Mesodermal cell (in vitro differentiated cells): ENCODE measurements around the gene FBXL2.
A peak's percentile ranks its signal among the peaks of the same experiment; 100 is the strongest.

Source experiments
- H3K27ac ChIP-seq: 2 replicates; pipeline ENCODE4 v1.7.0; 2013; ENCODE audit warnings: mild to moderate bottlenecking, low read depth, low read length, moderate library complexity; ENCODE audit not compliant: severe bottlenecking
- H3K36me3 ChIP-seq: 2 replicates; pipeline ENCODE4 v1.7.1; 2013; ENCODE audit warnings: mild to moderate bottlenecking, low read length, moderate library complexity; ENCODE audit not compliant: control insufficient read depth, insufficient read depth
- H3K4me1 ChIP-seq: one replicate; pipeline ENCODE4 v1.7.1; 2013; ENCODE audit warnings: mild to moderate bottlenecking, low read length; ENCODE audit not compliant: insufficient read depth, control insufficient read depth, poor library complexity, severe bottlenecking
- H3K4me3 ChIP-seq: 2 replicates; pipeline ENCODE4 v1.7.0; 2013; ENCODE audit warnings: low read length, control low read depth, mild to moderate bottlenecking; ENCODE audit not compliant: insufficient read depth, poor library complexity, severe bottlenecking; ENCODE audit errors: extremely low read depth
- H3K9me3 ChIP-seq: 2 replicates; pipeline ENCODE4 v1.7.1; 2013; ENCODE audit warnings: mild to moderate bottlenecking, low read length, moderate library complexity; ENCODE audit not compliant: control insufficient read depth
- WGBS, 2 experiments: methylation state at CpG; one replicate each; pipeline ENCODE4 v1.1.5; 2013; ENCODE audit warnings: missing lambda C conversion rate in 2 of 2; ENCODE audit not compliant: insufficient coverage in 2 of 2; 5-methylcytosine and 5-hydroxymethylcytosine counted together

Gene FBXL2

GRCh38 chr3:33256249-33256648 lies 21.0 kb upstream of the FBXL2 start:
- H3K27ac ChIP-seq, result no peak overlapping the region
- WGBS, 2 experiments, result 100% methylated on average over 1 of the region's 2 CpGs
- no peak overlapping the region for H3K4me3 ChIP-seq
- no peaks in the 10 kb centered on the region for H3K4me1 ChIP-seq
- H3K36me3 ChIP-seq, result no peaks in the 10 kb centered on the region
- no peaks in the 10 kb centered on the region for H3K9me3 ChIP-seq

- WGBS, 2 experiments, result 82% methylated on average over 3 of the region's 5 CpGs; no CpG with 5 or more reads in 1 of the 2 experiments
- Histone ChIP-seq H3K9me3 (no peaks in the 10 kb centered on the region), H3K27ac (no peak overlapping the region), H3K4me1 (no peaks in the 10 kb centered on the region), H3K4me3 (no peak overlapping the region), H3K36me3 (no peaks in the 10 kb centered on the region)
These were observed 17.1 kb upstream of the FBXL2 start for GRCh38 chr3:33260104-33260503.

DNA sequence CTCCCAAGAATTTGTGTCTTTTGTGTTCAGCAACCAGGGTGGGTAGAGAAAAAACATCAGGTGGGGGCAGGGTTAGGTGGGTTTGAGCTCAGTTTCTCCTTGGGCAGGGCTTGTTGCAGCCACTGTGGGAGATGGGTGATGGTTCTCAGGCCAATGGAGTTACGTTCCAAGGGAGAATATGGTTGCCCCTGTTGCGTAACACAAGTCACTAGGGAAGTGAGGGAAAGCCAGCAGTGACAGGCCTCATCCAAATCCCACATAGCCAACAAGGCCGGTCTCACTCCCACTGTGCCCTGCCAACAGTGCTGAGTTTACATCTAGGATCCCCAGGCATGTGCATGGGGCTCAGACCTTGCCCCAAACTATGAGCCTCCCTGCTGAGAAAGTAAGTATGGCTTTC lies 7.9 kb upstream of the FBXL2 start:
- Histone ChIP-seq H3K27ac (no peak overlapping the region), H3K4me3 (no peak overlapping the region), H3K36me3 (no peaks in the 10 kb centered on the region), H3K9me3 (no peaks in the 10 kb centered on the region), H3K4me1 (no peaks in the 10 kb centered on the region)
- WGBS, 2 experiments, result 60 to 83% methylated on average over 1 to 2 of the region's 3 CpGs

DNA sequence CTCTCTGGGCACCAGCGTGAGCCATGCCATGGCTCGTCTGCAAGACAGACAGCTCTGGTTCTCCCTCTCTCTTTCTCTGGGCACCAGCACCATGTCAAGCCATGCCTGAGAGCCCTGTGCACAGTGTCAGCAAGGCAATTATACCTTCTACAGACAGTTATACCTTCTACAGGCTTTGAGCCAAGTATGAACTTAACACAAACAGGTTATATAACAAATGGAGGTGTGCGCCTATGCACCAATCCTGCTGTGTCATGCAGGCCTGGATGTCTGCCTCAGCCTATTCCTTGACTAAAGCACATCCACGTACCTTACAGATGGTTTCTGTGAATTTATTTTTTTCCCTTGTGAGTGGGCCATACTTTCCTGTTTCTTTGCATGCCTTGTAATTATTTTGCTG lies 5.9 kb upstream of the FBXL2 start:
- H3K9me3 ChIP-seq, result no peaks in the 10 kb centered on the region
- no peak overlapping the region for H3K27ac ChIP-seq
- no peaks in the 10 kb centered on the region for H3K36me3 ChIP-seq
- WGBS, 2 experiments, result 68 to 88% methylated on average over 2 of the region's 4 CpGs
- no peaks in the 10 kb centered on the region for H3K4me1 ChIP-seq
- H3K4me3 ChIP-seq, result no peak overlapping the region

- no peak overlapping the region for H3K4me3 ChIP-seq
- WGBS, 2 experiments, result 82 to 100% methylated on average over 1 to 3 of the region's 3 CpGs
- H3K36me3 ChIP-seq, result no peaks in the 10 kb centered on the region
- no peaks in the 10 kb centered on the region for H3K9me3 ChIP-seq
- H3K4me1 ChIP-seq, result no peaks in the 10 kb centered on the region
- H3K27ac ChIP-seq, result no peak overlapping the region
These were observed 3.6 kb upstream of the FBXL2 start for GRCh38 chr3:33273628-33274027.

GRCh38 chr3:33278163-33278562 lies 921 bp downstream of the FBXL2 start:
- H3K27ac ChIP-seq, result no peak overlapping the region
- H3K9me3 ChIP-seq, result no peaks in the 10 kb centered on the region
- H3K4me3 ChIP-seq, result peak overlapping the region; percentile 73
- H3K36me3 ChIP-seq, result no peaks in the 10 kb centered on the region
- H3K4me1 ChIP-seq, result no peaks in the 10 kb centered on the region
- WGBS, 2 experiments, result 16 to 22% methylated on average over 9 to 11 of the region's 11 CpGs

DNA sequence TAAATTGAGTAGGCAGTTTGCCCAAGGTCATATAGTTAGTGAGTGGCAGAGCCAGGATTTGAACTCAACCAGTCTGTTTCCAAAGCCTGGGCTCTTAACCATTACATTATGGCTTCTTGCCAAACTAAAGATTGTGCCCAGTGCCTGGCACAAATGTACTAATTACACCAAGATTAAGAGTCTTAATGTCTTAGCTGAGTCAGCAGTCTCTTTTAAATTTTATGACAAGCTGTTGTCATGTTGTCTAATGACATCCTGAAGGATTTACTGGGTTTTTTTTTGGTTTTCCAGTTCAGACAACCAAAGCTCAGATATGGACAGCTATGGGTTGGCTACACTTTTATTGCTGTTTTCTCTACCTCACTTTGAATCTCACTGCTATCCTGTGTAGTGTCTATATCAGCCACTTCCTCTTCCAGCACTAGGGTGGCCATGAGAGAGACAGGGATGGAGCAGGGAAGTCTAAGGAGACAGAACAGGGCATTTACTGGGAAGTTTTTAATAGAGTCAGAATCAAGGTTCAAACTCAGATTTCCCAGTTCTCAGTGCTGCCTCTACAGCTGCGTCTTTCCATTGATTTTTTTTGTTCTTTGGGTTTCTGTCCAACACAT lies 10.5 kb downstream of the FBXL2 start:
- H3K4me3 ChIP-seq, result no peak overlapping the region
- whole genome bisulfite sequencing, 2 experiments, result 100% methylated on average over 1 of the region's 1 CpG; no CpG with 5 or more reads in 1 of the 2 experiments
- H3K27ac ChIP-seq, result no peak overlapping the region
- H3K36me3 ChIP-seq, result no peaks in the 10 kb centered on the region
- peaks cover 5% of the 10 kb centered on the region for H3K9me3 ChIP-seq
- H3K4me1 ChIP-seq, result no peaks in the 10 kb centered on the region

DNA sequence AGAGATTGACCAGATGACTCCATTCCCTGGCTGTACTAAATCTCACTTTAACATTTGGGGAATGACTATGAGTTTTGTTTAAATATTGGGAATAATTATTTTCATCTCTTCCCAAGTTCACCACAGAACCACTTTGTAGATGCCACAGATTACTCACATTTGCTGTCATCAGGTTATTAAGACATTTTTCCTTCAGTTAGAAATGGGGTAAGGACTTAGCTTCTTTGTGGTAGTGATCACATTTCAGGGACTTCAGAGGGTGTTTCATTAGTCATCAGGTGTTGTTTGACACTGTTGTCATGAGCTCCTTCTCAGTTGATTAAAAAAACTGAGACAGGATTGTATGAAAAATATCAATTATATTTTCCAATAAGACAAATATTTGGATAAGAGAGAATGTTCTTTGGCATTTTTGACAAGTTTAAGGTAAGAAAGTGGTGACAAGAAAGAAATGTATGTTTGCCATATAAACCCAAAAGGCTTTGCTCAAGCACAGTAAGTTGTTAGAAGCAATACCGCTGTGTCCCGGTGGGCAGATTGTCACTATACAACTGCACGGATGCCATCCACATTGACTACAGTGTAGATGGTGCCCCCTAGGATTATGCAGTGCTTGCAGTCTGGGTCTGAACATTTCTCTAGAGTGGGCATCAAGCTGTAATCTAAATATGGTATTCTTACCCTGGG lies 22.3 kb downstream of the FBXL2 start:
- Histone ChIP-seq H3K27ac (peak overlapping the region; percentile 54), H3K4me1 (peaks cover 12% of the 10 kb centered on the region), H3K4me3 (no peak overlapping the region), H3K36me3 (no peaks in the 10 kb centered on the region), H3K9me3 (no peaks in the 10 kb centered on the region)
- WGBS, 2 experiments, result 94% methylated on average over 3 of the region's 3 CpGs; no CpG with 5 or more reads in 1 of the 2 experiments

- Histone ChIP-seq H3K36me3 (no peaks in the 10 kb centered on the region), H3K4me1 (peaks cover 3% of the 10 kb centered on the region), H3K9me3 (peaks cover 4% of the 10 kb centered on the region), H3K27ac (no peak overlapping the region), H3K4me3 (no peak overlapping the region)
- WGBS, 2 experiments, result no CpG with 5 or more reads among the region's 2 CpGs
These were observed 35.1 kb downstream of the FBXL2 start for GRCh38 chr3:33312361-33312760.

- no peak overlapping the region for H3K27ac ChIP-seq
These were observed 36.1 kb downstream of the FBXL2 start for GRCh38 chr3:33313331-33313730.

DNA sequence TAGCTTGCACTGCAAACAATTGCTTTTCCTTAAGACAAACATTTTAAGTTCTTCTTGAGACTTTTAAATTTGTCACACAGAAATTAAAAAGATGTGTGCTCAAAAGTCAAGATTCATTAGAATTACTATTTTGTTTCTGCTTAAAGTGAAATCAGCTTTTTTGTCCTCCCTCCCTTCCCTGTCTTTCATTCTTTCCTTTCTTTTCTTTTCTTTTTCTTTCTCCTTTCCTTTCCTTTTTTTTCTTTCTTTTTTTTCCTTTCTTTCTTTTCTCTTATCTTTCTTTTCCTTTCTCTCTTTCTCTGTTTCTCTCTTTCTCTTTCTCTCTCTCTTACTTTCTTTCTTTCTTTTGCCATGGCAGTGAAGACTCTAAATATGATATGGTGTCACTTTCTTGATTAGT lies 37.8 kb downstream of the FBXL2 start:
- H3K9me3 ChIP-seq, result peaks cover 4% of the 10 kb centered on the region
- H3K4me3 ChIP-seq, result no peak overlapping the region
- H3K36me3 ChIP-seq, result no peaks in the 10 kb centered on the region
- peaks cover 9% of the 10 kb centered on the region for H3K4me1 ChIP-seq
- H3K27ac ChIP-seq, result no peak overlapping the region

More at GRCh38 chr3:33313331-33313730, 36.1 kb downstream of the FBXL2 start:
- no peaks in the 10 kb centered on the region for H3K36me3 ChIP-seq
- peaks cover 9% of the 10 kb centered on the region for H3K4me1 ChIP-seq
- no peak overlapping the region for H3K4me3 ChIP-seq
- H3K9me3 ChIP-seq, result peaks cover 4% of the 10 kb centered on the region
